Endothelial cell (in vitro differentiated cells): ENCODE measurements around the gene C17orf50. TPM values are rescaled to one million over a fixed set of nuclear protein-coding genes. Genes with fewer than 3 reads are reported as not detected.

Experiments
- DNase-seq: peaks from one replicate; pipeline ENCODE4 v3.0.0; 2021; ENCODE audit warnings: low spot score
- H3K27ac Mint-ChIP-seq: one replicate; pipeline ENCODE4 v1.8.0; 2021; ENCODE audit warnings: mixed read lengths, inconsistent platforms; ENCODE audit not compliant: unreplicated experiment
- H3K27me3 Mint-ChIP-seq: one replicate; pipeline ENCODE4 v1.8.0; 2021; ENCODE audit warnings: mild to moderate bottlenecking, moderate library complexity, mixed read lengths, inconsistent platforms; ENCODE audit not compliant: unreplicated experiment
- H3K36me3 Mint-ChIP-seq: one replicate; pipeline ENCODE4 v1.8.0; 2021; ENCODE audit warnings: mild to moderate bottlenecking, low read depth, mixed read lengths, inconsistent platforms; ENCODE audit not compliant: unreplicated experiment
- H3K4me1 Mint-ChIP-seq: one replicate; pipeline ENCODE4 v1.8.0; 2021; ENCODE audit warnings: mild to moderate bottlenecking, mixed read lengths, inconsistent platforms; ENCODE audit not compliant: unreplicated experiment
- H3K4me3 Mint-ChIP-seq: one replicate; pipeline ENCODE4 v1.8.0; 2021; ENCODE audit warnings: mild to moderate bottlenecking, mixed read lengths, inconsistent platforms; ENCODE audit not compliant: unreplicated experiment
- H3K9me3 Mint-ChIP-seq: one replicate; pipeline ENCODE4 v1.8.0; 2021; ENCODE audit warnings: mixed read lengths, inconsistent platforms; ENCODE audit not compliant: unreplicated experiment
- total RNA-seq: library from RNA; stranded (reverse); fragmentation: NEBNext Ultra II Directional; extraction: Animal tissue kit (Norgen Biotek cat#: 25700); gene quantifications from one replicate; pipeline ENCODE4 v1.2.1, GENCODE V29; 2021; ENCODE audit not compliant: unreplicated experiment
- TF ChIP-seq, protein P1 (sequence below): fragments of 200-600 bp; sonication (generic); IDR thresholded peaks from one replicate; pipeline ENCODE4 v1.5.0; 2021; ENCODE audit warnings: antibody characterized with exemption; ENCODE audit not compliant: unreplicated experiment

C17orf50 gene
- total RNA-seq, 1 donor from 2014 or later: 0.90 TPM

DNA sequence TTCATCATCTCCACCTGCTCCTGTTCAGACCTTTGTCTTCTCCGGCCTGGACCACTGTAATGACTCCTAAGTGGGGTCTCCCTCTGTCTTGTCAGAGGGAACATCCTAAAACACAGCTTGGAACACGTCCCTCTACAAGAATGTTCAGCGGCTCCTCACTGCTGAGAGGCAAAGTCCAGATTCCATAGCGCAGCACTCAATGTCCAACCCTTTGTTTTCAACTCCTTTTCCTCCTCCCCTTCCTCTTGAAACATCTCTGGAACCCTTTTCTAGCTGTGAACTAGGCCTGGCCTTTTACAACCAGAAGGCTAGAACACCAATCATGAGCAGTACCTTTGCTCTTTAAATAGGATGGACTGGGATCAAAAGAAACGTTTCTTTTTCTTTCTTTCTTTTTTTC is 914 bp downstream of the C17orf50 start:
- H3K4me3 Mint-ChIP-seq: no peak overlapping the region
- no peaks in the 10 kb centered on the region for H3K9me3 Mint-ChIP-seq
- peaks cover 7% of the 10 kb centered on the region for H3K27me3 Mint-ChIP-seq
- TF ChIP-seq, protein P1, sequence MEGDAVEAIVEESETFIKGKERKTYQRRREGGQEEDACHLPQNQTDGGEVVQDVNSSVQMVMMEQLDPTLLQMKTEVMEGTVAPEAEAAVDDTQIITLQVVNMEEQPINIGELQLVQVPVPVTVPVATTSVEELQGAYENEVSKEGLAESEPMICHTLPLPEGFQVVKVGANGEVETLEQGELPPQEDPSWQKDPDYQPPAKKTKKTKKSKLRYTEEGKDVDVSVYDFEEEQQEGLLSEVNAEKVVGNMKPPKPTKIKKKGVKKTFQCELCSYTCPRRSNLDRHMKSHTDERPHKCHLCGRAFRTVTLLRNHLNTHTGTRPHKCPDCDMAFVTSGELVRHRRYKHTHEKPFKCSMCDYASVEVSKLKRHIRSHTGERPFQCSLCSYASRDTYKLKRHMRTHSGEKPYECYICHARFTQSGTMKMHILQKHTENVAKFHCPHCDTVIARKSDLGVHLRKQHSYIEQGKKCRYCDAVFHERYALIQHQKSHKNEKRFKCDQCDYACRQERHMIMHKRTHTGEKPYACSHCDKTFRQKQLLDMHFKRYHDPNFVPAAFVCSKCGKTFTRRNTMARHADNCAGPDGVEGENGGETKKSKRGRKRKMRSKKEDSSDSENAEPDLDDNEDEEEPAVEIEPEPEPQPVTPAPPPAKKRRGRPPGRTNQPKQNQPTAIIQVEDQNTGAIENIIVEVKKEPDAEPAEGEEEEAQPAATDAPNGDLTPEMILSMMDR: no peak
- H3K27ac Mint-ChIP-seq: no peak overlapping the region
- DNase-seq: no peak
- peaks cover 19% of the 10 kb centered on the region for H3K4me1 Mint-ChIP-seq
- H3K36me3 Mint-ChIP-seq: peaks cover 5% of the 10 kb centered on the region

DNA sequence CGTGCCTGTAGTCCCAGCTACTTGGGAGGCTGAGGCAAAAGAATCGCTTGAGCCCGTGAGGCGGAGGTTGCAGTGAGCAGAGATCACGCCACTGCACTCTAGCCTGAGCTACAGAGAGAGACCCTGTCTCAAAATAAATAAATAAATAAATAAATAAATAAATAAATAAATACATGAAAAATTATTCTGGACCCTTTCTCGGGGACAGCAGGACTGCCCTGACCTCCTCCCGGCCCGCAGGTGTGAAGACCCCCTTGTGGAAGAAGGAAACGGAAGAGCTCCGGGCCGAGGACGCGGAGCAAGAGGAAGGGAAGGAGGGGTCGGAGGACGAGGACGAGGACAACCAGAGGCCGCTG is 3.1 kb downstream of the C17orf50 start:
- no peak for DNase-seq
- peak overlapping the region; percentile 87 for H3K4me3 Mint-ChIP-seq
- H3K9me3 Mint-ChIP-seq: no peaks in the 10 kb centered on the region
- peaks cover 19% of the 10 kb centered on the region for H3K4me1 Mint-ChIP-seq
- TF ChIP-seq, protein P1: no peak
- no peak overlapping the region for H3K27ac Mint-ChIP-seq
- peaks cover 8% of the 10 kb centered on the region for H3K27me3 Mint-ChIP-seq
- H3K36me3 Mint-ChIP-seq: peaks cover 5% of the 10 kb centered on the region

DNA sequence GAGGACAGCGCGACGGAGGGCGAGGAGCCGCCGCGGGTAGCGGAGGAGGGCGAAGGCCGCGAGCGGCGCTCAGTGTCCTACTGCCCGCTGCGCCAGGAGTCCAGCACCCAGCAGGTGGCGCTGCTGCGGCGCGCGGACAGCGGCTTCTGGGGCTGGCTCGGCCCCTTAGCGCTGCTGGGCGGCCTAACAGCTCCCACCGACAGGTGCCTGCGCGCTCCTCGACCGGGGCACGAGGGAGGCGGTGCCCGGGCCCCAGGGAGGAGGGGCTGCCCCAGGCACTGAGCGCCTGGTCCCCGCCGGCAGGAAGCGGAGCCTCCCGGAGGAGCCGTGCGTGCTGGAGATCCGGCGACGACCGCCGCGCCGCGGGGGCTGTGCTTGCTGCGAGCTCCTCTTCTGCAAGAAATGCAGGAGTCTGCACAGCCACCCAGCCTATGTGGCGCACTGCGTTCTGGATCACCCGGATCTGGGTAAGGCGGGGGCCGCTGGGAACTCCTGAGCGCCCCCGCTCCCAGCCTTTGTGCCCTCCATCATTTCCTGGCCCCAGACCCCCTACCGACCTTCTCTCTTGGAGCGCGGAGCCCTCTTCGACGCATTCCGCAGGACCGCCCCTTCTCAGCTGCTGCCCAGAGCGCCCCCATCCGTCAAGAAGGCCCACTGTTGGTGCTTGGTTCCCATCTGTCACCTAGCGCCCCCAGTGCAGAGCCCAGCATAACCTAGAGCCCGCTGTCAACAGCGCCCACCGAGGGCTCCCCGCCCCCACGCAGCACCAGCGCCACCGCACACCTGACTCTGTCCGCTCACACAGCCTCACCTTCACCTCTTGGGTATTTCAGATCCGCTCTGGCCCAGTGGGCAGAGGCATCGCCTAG is 3.7 kb downstream of the C17orf50 start:
- H3K27ac Mint-ChIP-seq: peak overlapping the region; percentile 57

DNA sequence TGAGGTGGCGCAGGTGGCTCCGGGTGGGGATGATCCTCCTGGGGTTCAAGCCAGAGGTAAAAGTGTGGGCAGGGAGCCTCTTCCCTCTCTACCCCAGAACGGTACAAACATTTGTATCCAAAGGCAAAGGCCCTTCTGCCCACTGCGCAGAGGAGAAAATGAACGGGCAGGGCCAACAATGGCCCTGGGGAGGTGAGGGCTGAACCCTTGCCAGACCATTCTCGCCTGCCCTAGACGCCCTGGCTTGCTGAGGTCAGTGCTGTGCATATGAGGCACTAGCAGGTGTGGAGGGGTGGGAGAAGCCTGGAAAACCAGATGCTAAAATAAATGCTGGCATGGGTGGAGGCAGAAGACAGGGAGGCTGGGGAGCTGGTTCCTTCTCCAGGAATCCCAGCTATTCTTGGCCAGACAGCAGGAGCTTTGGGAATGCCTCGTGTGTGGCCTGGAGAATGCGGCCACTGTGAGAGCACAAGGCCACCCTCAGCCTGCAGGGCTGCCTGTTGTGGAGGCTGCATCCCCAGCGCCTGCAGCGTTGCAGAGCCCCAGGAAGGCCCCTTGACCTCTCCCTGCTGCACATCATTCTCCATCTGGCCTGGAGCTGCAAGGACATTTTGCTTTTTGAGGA is 4.5 kb downstream of the C17orf50 start:
- peaks cover 18% of the 10 kb centered on the region for H3K4me1 Mint-ChIP-seq
- H3K36me3 Mint-ChIP-seq: peaks cover 5% of the 10 kb centered on the region
- H3K9me3 Mint-ChIP-seq: no peaks in the 10 kb centered on the region
- no peak for DNase-seq
- peaks cover 8% of the 10 kb centered on the region for H3K27me3 Mint-ChIP-seq
- peak overlapping the region; percentile 24 for H3K27ac Mint-ChIP-seq
- peak overlapping the region; percentile 91 for H3K4me3 Mint-ChIP-seq
- TF ChIP-seq, protein P1: no peak

More for the DNA sequence above, 3.7 kb downstream of the C17orf50 start:
- DNase-seq: peak; percentile 98
- Mint-ChIP-seq H3K36me3 (peaks cover 5% of the 10 kb centered on the region), H3K27me3 (peaks cover 8% of the 10 kb centered on the region), H3K4me3 (peak overlapping the region; percentile 91), H3K9me3 (no peaks in the 10 kb centered on the region), H3K4me1 (peaks cover 19% of the 10 kb centered on the region)
- TF ChIP-seq, protein P1: peak; percentile 96
